K562 treated with DMSO at 1 percent for 24 hours (cell line): Measurements from ENCODE around the gene GNL3L. TPM values are rescaled to one million over a fixed set of nuclear protein-coding genes. Genes with fewer than 3 reads are reported as not detected.

Source experiments
- total RNA-seq: library from RNA; unstranded; fragments of 300-600 nt; gene quantifications from 2 replicates; pipeline ENCODE4 v1.2.3, GENCODE V29; 2022; ENCODE audit warnings: low read depth; ENCODE audit not compliant: insufficient read depth

Gene GNL3L
- total RNA-seq: 13.5 and 15.2 TPM in 2 replicates

DNA sequence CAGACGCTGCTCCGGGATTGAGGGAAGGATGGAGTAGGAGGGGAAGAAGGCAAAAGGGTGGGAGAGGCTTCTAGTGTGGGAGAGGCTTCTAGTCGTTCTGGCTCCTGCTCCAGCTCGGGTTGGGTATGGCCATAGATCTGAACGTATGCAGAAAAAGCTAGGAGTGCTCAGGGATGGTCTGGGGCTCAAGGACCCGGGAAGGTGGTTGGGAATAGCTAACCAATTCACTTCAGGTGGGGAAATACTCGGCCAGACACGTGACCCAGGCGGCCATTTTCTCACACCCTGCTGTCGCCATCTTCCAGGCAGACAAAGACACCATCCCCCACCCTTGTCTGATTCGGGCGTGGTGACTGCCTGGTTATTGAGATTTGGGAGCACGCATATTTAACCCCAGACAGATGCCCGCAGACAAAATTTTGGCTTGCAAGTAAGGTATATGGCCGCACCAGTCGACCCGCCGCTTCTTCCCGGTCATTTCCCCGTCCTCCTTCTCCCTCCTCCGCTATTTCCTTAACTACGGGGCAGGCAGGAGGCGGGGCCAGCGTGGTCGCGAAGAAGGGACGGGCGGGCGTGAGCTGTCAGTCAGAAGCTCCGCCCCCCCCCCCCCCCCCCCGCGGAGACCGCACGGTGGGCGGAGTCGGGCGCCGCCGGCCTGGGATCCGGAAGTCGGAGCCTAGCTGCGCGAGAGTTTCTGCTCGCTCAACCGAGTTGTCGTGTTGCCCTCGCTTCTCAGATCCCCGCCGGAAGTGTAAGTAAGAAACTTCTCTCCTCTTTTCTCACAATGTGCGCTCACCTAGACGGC is at the start of gene GNL3L:
TSS of gene GNL3L (plus strand) at position 668 of the 805 bp plus-strand sequence. CDS start 2,348 bp downstream, outside the sequence.

DNA sequence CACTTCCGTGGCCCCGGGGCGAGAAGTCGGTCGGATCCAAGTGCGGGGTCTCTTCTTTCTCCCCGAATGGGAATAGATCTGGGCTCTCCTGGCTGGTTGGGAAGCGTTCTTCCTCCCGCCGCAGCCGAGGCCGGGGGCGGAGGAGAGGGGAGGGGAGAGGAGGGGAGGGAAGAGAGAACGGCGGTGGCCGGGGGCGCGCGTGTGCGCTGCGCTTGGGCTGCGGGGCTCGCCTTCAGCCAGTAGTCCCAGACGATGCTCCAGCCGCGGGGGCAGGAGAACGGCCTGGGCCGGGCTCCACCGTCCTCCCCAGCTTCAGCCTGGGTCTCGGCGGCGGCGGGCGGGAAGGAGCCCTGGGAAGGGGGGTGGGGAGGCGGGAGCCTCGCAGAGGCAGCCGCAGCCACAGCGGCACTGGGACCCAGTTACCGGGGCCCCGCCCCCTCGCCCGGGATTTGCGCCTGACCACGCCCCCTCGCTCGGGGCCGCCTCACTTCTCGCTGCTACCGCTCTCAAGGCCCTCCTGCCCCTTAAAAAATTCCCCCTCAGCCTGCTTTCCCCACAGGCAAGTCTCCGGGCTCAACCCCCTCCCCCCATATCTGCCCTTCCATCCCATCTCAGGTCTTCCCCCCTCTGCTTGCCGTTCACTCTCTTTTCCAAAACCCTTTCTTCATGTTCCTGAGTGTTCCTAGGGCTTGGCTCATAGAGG is 34.1 kb upstream of the GNL3L start, which contains the start of gene FGD1:
TSS of gene FGD1 (minus strand) at position 421 of the 703 bp plus-strand sequence. CDS start 802 bp downstream, outside the sequence.

Other genes with a start within 250 kb of the GNL3L start
- gene WNK3, start 172.2 kb upstream of the GNL3L start, total RNA-seq: not detected in 2 replicates
- gene TSR2, start 89.8 kb upstream of the GNL3L start, total RNA-seq: 29.5 and 31.1 TPM in 2 replicates
- 2.1 and 2.6 TPM in 2 replicates for gene FGD1, start 34.0 kb upstream of the GNL3L start, total RNA-seq